ENCODE data around the gene DENND2C.

- no peak for TF ChIP-seq CTCF (IDR thresholded peaks at IDR 0.05)
- no peak for TF ChIP-seq POLR2A (IDR thresholded peaks at IDR 0.05)
- no peak for TF ChIP-seq EP300 (IDR thresholded peaks at IDR 0.05)
Measured at GRCh38 chr1:114540272-114540671, 129.6 kb downstream of the DENND2C start.

Data from ovary (tissue), 3 donors.